Stimulated activated CD8-positive, alpha-beta memory T cell treated with anti-CD3 and anti-CD28 coated beads, Interleukin-15, amount 100 ng/mL, for 1 hour (primary cell): Measurements from ENCODE around the gene ZNF76.

Source experiments
- DNase-seq: peaks from one replicate; pipeline ENCODE4 v3.0.0-alpha.2; 2020; ENCODE audit warnings: low read depth

Gene ZNF76

DNA sequence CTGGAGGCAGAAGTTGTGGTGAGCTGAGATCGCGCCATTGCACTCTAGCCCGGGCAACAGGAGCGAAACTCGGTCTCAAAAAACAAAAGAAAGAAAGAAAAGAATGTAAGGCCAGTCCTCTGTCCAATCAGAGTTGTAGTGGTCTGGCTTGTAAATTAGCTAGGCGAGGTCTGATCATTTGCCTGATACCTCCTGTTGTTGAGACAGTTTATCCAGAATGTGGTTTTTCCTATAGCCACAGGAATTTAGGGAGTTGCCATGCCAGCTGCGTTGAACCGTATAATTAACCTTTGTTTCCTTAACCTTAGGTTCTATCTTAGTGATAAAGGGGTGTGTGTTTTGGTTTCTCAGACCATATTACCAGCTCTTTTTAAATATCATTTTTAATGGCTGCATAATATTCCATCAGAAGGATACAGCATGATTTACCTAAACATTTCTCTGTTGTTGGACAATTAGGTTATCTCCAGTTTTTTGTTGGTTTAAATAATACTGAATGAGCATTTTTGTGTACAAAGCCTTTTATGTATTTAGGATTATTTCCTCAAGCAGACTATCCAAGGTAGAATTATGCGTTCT is 71.1 kb downstream of the ZNF76 start:
- no peak for DNase-seq

DNA sequence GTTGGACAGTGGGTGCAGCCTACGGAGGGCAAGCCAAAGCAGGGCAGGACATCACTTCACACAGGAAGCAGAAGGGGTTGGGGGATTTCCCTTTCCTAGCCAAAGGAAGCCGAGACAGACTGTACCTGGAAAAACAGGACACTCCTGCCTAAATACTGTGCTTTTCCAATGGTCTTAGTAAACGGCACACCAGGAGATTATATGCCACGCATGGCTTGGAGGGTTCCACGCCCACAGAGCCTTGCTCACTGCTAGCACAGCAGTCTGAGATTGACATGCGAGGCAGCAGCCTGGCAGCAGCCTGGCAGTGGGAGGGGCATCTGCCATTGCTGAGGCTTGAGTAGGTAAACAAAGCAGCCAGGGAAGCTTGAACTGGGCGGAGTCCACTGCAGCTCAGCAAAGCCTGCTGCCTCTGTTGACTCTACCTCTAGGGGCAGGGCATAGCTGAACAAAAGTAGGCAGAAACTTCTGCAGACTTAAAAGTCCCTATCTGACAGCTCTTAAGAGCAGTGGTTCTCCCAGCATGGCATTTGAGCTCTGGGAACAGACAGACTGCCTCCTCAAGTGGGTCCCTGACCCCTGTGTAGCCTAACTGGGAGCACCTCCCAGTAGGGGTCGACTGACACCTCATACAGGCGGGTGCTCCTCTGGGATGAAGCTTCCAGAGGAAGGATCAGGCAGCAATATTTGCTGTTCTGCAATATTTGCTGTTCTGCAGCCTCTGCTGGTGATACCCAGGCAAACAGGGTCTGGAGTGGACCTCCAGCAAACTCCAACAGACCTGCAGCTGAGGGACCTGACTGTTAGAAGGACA is 72.7 kb downstream of the ZNF76 start:
- peak; percentile 26 for DNase-seq

DNA sequence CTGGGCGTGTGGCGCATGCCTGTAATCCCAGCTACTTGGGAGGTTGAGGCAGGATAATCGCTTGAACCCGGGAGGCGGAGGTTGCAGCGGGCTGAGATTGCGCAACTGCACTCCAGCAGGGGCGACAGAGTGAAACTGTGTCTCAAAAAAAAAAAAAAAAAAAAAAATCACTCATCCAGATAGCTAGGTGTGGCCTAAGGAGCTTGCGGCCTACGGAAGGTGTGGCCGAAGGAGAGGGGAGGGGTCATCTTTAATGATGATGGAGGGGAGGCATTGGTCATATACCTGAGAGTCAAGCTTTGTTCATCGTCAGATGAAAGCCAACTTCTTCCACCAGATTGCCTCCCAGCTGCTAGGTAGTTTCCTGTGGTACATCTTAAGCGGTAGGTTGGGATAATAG is 82.0 kb downstream of the ZNF76 start:
- no peak for DNase-seq

DNA sequence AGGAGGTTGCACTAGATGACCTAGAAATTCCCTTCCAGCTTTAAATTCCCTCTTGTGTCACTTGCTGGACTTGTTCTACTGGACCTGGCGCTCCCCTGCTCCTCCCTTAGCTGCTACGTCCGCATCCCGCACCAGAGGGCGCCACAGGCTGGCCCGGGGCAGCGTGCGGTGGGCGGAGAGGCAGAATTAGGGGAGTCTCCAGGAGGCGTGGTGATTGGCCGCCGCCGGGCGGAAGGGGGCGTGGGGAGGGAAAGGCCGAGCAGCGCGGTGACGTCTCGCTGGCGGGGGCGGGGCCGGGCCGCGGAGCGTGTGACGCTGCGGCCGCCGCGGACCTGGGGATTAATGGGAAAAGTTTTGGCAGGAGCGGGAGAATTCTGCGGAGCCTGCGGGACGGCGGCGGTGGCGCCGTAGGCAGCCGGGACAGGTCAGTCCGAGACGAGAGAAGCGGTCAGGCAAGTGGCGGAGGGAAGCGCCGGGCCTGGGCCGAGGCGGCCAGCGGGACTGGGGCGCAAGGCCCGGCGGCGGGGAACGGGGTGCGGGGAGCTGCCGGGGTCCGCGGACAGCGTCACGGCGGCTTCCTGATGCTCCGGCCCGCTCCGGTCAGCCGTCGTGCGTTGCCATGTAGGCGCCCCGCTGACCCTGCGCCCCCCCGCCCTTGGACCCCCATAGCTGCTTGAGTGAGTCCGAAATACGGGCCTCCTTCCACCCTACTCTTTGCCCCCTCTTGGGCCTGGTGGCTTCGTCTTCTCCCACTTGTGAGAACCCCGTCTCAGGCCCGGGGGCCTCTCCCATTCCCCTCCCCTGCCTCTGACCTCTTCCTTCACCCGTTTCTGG is 82.9 kb downstream of the ZNF76 start, which contains the start of gene PPARD:
TSS of gene PPARD (plus strand) at position 301 of the 834 bp plus-strand sequence. CDS start 68,530 bp downstream, outside the sequence.
- peak; percentile 97 for DNase-seq

DNA sequence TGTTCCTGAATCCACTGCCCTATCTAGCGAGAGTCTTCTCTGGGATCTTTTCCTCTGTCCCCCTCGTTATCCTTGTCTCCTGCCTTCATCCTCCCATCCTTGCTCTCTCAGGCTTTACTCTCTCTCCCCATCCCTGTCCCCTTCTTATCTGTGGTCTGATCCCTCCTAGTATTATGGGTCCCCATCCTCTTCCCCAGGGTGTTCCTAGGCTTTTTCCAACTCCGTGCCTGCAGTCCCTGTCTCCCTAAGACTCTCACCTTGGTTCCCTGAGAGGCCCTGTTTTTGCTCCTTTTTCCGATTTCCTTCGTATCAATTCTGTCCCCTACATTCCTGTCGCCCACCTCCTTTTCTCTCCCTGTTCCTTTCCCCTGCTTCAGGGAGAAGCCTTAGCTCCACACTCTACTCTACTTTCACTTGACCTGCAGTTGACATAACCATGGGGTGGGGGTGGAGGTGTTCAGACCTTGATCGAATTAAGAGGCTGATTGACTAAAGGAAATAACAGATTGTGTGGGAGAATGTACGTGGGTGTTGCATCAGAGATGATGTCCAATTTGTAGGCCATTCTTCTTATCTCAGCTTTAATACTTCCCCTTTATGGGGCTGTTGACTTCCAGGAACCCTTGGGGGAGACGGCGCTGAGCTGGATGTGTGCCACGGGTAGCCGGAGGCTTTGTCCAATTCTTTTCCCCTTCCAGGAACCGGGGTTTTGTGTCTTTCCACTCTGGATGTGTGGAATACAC is 83.7 kb downstream of the ZNF76 start:
- DNase-seq: no peak

DNA sequence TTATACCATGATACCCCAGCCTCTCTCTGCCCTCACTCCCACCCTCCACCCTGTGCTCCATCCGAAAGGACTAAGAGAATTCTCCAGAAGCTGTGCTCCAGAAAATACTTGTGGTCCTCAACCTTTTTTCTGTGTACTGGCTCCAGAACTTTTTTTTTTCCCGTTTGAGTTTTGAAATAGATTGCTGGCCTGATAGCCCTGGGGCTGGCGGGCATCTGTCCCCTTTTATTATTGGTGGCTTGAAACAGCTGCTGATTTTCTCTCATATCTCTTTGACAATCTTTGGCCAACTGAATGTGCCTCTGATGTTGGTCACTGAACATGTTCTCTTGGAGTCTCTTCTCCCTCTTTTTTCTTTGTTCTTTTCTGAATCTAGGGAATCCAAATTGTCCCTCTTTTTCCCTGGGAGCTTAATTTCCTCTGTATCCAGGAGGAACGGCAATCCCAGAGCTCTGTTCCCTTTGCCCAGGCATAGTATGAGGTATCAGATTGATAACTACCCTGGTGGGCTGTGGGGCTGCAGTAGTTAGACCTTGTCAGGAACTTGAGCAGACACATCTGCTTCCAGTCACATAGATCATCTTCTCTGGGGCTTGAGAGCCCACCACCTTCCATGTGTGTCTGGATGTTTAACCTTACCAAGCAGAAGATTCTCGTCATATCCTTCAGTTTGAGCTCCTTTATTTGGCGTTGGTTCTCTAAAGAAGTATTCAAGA is 84.5 kb downstream of the ZNF76 start:
- DNase-seq: no peak
